Activated T-cell treated with anti-CD3 and anti-CD28 coated beads for 1 hour (primary cell): Measurements from ENCODE around the gene IFITM2.

Experiments
- DNase-seq: peaks from one replicate; pipeline ENCODE4 v3.0.0-alpha.2; 2020; ENCODE audit warnings: low read depth

Gene IFITM2

GRCh38 chr11:281486-282161, 26.0 kb upstream of the IFITM2 start:
- no peak for DNase-seq

DNA sequence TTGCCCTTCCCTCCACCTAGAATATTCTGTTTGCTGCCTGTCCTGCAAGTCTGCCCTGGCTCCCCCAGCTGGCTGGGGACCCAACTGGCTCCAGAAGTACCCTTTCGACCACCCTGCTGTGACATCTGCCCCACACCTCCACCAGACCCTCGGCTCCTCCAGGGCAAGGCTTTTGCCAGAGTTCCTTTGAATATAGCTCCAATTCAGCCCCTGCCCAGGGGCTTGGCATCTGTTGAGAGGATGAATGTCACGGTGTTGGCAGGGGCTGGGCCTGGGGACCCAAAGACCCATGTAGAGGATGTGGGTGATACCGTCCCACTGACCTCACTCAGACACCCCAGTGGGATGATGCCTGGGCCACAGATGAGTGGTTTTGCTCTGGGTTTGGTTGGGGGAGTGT, 25.4 kb upstream of the IFITM2 start:
- DNase-seq: no peak

GRCh38 chr11:282630-283360, 24.8 kb upstream of the IFITM2 start:
- no peak for DNase-seq

GRCh38 chr11:283405-284104, 24.1 kb upstream of the IFITM2 start:
- DNase-seq: no peak

DNA sequence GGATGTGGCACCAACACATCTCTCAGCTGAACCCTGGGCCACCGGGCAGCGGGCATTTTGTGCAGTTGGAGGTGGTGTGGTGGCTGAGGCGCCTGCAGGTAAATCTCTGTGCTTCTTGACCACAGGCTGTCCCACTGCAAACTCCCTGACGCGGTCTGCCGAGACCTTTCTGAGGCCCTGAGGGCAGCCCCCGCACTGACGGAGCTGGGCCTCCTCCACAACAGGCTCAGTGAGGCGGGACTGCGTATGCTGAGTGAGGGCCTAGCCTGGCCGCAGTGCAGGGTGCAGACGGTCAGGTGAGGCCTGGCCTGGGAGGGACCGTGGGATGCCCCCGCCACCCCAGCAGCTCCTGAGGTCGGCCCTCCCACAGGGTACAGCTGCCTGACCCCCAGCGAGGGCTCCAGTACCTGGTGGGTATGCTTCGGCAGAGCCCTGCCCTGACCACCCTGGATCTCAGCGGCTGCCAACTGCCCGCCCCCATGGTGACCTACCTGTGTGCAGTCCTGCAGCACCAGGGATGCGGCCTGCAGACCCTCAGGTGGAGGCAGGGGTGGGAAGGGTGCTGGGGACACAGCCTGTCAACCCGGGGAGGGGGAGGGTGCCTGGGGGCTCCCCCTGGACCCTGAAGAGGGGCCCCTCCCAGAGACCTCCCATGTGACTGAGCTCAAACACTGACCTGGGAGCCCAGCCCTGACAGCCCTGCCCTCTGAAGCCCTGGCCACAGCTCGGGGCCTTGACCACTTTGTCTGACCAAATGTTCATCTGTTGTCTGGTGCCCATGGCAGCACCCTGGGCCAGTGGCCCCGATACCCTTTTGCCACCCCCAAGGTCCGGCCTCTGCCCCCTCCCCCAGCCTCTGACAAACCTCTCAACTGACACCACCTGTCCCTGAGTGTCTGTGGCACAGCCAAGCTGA, 23.3 kb upstream of the IFITM2 start:
- no peak for DNase-seq

DNA sequence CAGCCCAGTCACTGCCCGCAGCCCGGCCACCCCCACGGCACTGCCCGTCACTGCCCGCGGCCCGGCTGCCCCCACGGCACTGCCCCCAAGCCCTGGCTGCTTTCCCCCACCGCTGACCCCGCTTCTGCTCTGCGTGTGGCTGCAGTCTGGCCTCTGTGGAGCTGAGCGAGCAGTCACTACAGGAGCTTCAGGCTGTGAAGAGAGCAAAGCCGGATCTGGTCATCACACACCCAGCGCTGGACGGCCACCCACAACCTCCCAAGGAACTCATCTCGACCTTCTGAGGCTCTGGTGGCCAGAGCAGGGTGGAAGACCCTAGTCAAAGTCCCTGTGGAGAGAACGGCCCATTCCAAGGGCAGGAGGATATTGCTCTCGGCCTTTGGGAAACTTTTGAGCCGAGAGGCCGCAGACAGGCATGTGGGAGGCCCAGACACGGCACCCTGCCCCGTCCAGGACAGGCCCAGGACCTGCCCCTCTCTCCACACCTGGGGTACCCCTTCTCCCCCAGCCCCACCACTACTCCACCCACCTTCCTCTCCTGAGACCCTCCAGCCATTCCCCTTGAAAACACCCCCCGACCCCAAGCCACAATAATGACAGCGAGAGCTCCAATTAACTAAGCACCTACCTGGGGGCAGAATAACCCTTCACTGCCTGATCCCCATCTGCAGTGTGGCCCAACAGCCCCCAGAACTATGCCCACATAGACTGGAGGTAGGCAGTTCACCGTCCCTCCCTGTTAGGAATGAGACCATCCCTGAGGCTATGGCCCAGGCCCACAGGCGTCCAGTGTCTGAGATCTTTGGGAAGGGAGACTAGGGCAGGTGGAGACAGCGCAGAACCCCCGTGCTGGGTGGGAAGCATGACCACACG, 22.4 kb upstream of the IFITM2 start:
- DNase-seq: no peak

DNA sequence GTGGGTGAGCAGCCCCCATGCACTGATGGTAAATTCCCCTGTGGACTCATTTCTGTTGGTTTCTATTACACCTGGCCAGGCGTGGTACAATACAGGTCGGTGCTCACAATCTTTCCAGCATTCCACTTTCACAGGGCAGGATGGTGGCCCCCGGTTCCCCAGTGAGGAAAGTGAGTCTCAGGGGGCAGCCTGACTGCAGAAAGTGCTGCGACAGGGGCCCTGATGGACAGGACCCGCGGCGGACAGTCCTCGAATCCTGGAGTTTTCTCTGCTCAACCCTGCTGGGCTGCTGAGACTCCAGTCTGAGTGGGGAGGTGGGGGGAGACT, 21.8 kb upstream of the IFITM2 start:
- no peak for DNase-seq

DNA sequence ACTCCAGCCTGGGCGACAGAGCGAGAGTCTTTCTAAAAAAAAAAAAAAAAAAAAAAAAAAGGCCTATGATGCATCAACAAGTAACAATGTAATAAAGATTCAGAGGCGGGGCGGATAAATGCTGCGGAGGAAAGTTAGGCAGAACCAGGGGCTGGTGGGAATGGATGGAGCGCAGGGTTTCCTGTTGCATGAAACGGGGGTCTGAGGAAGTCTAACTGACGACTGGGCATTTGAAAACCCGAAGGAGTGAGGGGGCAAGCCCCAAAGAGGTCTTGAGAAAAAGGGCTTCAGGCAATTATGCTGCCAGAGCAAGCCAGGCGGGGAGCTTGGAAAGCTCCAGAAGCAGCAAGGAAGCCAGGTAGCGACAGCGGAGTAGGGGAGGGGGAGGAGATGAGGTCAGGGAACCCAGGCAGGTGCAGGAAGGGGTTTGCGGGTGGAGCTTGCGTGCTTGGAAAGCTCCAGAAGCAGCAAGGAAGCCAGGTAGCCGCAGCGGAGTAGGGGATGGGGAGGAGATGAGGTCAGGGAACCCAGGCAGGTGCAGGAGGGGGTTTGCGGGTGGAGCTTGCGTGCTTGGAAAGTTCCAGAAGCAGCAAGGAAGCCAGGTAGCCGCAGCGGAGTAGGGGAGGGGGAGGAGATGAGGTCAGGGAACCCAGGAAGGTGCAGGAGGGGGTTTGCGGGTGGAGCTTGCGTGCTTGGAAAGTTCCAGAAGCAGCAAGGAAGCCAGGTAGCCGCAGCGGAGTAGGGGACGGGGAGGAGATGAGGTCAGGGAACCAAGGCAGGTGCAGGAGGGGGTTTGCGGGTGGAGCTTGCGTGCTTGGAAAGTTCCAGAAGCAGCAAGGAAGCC, 20.4 kb upstream of the IFITM2 start:
- DNase-seq: peak; percentile 69

DNA sequence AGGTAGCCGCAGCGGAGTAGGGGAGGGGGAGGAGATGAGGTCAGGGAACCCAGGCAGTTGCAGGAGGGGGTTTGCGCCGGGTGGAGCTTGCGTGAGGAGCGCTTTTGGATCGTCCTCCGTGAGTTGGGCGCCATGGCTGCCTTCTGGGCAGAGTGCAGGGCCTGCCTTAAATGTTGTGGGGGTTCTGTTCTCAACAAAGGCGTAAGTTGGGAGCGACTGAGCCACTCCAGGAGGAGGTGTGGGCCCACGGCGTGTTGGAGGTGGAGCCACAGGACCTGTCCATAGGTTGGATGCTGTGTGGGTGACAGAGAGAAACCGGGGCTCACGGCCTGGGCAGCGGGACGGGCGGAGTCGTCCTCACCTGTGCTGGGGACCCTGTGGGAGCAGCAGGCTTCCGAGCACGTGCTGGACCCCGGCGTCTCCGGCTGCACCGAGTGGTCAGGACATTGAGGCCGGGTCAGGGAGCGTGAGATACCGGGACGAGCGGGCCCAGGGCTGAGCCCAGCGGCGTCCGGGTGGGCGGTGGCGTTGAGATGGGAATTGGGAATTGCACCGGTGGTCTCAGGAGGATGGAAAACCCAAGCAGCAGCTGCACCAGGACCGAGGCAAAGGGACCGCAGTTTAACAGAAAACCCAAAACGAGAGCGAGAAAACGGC, 19.7 kb upstream of the IFITM2 start:
- peak; percentile 68 for DNase-seq

DNA sequence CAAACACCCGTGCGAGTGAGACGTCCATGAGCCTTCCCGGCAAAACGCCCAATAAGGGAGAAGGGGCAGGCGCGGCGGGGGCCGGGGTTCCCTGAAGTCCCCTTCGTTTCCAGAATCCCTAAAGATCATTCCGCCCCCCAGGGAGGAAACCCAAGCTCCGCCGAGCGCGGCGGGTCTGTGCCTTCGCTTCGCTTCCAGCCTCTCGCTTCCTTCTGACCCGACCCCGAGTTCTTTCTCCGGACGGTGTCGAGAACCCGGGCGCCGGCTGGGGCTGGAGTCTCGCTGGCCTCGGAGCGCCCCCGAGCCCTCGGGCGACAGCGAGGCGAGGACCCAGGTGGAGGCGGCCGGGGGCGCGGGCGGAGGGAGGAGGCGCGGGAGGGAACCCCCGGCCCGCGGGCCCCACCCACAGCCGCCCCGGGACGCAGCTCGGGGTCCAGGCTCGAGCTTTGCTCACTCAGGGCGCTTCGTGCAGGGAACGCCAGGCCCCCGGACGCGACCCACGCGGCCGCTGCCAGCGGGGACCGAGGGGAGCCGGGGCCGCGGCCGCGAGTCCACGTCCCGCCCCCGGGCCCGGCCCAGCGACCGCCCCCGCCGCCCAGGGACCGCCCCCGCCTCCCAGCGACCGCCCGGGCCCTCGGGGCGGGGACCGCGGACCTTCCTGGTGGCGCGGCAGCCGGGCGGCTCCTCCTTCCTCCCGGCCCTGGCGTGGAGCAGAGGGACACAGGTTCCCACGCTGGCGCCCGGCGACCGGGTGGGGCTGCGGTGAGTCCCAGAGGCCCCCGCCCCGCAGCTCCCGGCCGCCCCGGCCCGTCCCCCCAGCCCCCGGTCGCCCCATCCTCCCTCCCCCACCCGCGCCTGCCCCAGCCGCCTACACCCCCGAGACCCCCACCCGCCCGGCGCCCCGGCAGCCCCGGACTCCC, 18.9 kb upstream of the IFITM2 start, which contains the start of gene PGGHG:
Gene PGGHG, plus strand, starts transcription at position 649 of the 920 bp plus-strand sequence. CDS start 691 bp downstream, outside the sequence.
- peak; percentile 57 for DNase-seq

DNA sequence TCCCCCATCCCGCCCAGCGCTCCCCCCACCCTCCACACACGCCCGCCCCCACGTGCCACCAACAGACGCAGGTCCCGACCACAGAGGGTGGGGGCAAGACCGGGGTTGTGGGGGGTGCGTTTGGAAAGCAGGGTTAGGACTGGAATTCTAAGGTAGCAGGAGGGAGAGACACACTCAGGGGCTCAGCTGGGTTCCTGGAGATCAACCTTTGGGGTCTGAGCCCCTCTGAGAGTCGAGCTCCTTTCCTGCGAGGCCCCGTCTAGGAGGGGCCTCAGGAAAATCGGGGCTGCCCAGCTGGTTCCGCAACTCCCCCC, 18.3 kb upstream of the IFITM2 start:
- DNase-seq: peak; percentile 51

- no peak for DNase-seq
These were observed 17.6 kb upstream of the IFITM2 start for GRCh38 chr11:289712-290620.

DNA sequence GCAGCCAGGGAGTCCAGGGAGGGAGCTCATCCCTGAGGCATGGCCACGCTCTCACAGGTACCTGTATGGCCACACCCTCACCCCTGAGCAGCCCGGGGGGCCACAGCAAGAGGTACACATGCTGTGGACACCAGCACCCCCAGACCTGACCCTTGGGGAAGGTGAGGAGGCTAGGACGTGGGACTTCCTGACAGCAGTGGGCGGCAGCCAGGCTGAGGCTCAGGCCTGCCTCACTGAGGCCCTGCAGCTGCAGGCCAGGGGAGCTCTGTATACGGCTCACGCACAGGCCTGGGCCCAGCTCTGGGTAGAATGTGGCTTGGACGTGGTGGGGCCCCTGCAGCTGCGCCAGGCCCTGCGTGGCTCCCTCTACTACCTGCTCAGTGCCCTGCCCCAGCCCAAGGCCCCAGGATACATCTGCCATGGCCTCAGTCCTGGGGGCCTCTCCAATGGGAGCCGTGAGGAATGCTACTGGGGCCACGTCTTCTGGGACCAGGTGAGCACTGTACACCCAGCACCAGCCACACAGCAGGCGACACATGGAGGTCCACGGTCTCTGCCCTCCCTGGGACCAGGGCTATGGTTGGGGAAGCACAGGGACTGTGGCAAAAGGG, 16.9 kb upstream of the IFITM2 start:
- DNase-seq: no peak

DNA sequence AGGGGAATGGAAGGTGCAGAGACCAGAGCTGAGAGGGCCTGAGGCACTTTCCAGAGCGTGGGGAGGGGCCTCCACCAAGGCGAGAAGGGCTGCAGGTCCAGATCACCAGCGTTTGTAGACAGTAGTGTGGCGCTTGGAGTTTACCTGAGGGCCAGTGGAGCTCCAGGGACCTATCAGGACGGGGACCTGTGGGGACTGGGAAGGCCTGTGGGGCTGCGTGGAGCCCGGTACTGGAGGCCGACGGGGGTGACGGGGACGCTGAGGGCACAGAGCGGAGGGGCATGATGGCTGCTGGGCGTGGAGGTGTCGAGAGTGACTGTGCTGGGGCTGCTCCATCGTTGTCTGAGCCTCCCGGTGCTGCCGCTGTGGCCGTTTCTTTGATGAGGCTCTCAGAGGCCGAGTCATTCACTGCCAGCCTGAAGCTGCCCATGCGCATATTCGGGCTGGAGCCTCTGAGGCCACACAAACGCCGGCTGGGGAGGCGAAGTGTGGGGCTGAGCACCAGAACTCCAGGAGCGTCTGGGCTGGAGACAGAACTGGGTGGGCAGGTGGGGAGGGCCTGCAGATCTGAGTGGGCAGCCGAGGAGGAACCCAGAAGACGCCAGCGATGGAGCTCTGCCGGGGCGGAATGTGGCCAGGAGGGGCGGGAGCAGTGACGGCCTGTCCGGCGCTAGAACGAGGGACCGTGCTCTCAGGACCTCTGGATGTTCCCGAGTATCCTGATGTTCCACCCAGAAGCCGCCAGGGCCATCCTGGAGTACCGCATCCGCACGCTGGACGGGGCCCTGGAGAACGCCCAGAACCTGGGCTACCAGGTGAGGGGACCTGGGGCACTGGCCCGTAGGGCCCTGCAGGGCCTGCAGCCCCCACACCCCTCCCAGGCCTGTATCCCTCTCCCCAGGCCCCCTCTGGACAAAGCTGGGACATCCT, 16.1 kb upstream of the IFITM2 start:
- DNase-seq: no peak

- no peak for DNase-seq
These were observed 15.2 kb upstream of the IFITM2 start for GRCh38 chr11:292211-293121.
